ENCODE results near the gene BRD9.

Gene BRD9

DNA sequence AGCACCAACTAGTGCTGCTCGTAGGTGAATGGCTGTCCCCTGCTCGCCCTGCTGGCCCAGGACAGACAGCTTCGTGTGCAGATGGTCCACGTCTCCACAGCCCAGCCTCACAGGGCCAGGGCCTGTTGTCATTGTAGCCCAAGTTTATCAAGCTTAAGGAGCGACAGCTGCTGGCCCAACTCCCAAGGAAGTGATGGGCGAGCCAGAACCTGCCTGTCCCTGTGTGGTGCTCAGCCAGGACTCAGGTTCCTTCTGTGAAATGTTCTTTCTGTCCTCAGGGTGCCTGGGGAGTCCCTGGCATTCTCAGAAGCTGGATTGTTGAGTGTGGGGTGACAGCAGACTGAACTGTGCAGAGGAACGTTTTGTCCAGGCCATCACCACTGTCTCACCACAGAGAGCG, 16.5 kb upstream of the BRD9 start:
- no peak for DNase-seq (ENCODE audit: extremely low read depth, insufficient read length)
- Histone ChIP-seq H3K36me3 (ENCODE audit: control insufficient read depth, insufficient read depth, low read length) (peaks cover 25% of the 10 kb centered on the region), H3K27me3 (replicated peaks; ENCODE audit: control insufficient read depth, insufficient read depth, low read length) (no peaks in the 10 kb centered on the region), H3K4me3 (replicated peaks; ENCODE audit: low read depth, low read length) (no peak overlapping the region)
- TF ChIP-seq CTCF (IDR thresholded peaks at IDR 0.05; ENCODE audit: insufficient read depth, low read length, poor library complexity, severe bottlenecking): no peak

GRCh38 chr5:908172-908571, 15.6 kb upstream of the BRD9 start:
- no peaks in the 10 kb centered on the region for H3K27me3 ChIP-seq (replicated peaks; ENCODE audit: control insufficient read depth, insufficient read depth, low read length)
- H3K36me3 ChIP-seq (ENCODE audit: control insufficient read depth, insufficient read depth, low read length): peaks cover 23% of the 10 kb centered on the region
- no peak for TF ChIP-seq CTCF (IDR thresholded peaks at IDR 0.05; ENCODE audit: insufficient read depth, low read length, poor library complexity, severe bottlenecking)
- no peak overlapping the region for H3K4me3 ChIP-seq (replicated peaks; ENCODE audit: low read depth, low read length)
- DNase-seq (ENCODE audit: extremely low read depth, insufficient read length): no peak

GRCh38 chr5:907366-907910, 14.8 kb upstream of the BRD9 start:
- Histone ChIP-seq H3K27me3 (replicated peaks; ENCODE audit: control insufficient read depth, insufficient read depth, low read length) (no peaks in the 10 kb centered on the region), H3K36me3 (ENCODE audit: control insufficient read depth, insufficient read depth, low read length) (peaks cover 21% of the 10 kb centered on the region), H3K4me3 (replicated peaks; ENCODE audit: low read depth, low read length) (no peak overlapping the region)
- no peak for DNase-seq (ENCODE audit: extremely low read depth, insufficient read length)
- no peak for TF ChIP-seq CTCF (IDR thresholded peaks at IDR 0.05; ENCODE audit: insufficient read depth, low read length, poor library complexity, severe bottlenecking)

GRCh38 chr5:905139-905642, 12.6 kb upstream of the BRD9 start:
- no peak overlapping the region for H3K4me3 ChIP-seq (replicated peaks; ENCODE audit: low read depth, low read length)
- peaks cover 22% of the 10 kb centered on the region for H3K36me3 ChIP-seq (ENCODE audit: control insufficient read depth, insufficient read depth, low read length)
- no peak for DNase-seq (ENCODE audit: extremely low read depth, insufficient read length)
- no peak for TF ChIP-seq CTCF (IDR thresholded peaks at IDR 0.05; ENCODE audit: insufficient read depth, low read length, poor library complexity, severe bottlenecking)
- no peaks in the 10 kb centered on the region for H3K27me3 ChIP-seq (replicated peaks; ENCODE audit: control insufficient read depth, insufficient read depth, low read length)

- DNase-seq (ENCODE audit: extremely low read depth, insufficient read length): no peak
- H3K27me3 ChIP-seq (replicated peaks; ENCODE audit: control insufficient read depth, insufficient read depth, low read length): no peaks in the 10 kb centered on the region
- H3K36me3 ChIP-seq (ENCODE audit: control insufficient read depth, insufficient read depth, low read length): peaks cover 18% of the 10 kb centered on the region
- TF ChIP-seq CTCF (IDR thresholded peaks at IDR 0.05; ENCODE audit: insufficient read depth, low read length, poor library complexity, severe bottlenecking): no peak
- no peak overlapping the region for H3K4me3 ChIP-seq (replicated peaks; ENCODE audit: low read depth, low read length)
Observed at GRCh38 chr5:903756-904096, 11.1 kb upstream of the BRD9 start.

All from GM06990 (cell line).